HepG2 (cell line): ENCODE data around the gene TNFSF12.

Source experiments
- ARNT ChIP-seq: fragments of 450-650 bp; IDR thresholded peaks from 2 replicates; pipeline ENCODE4 v1.6.1; 2017
- CEBPG ChIP-seq: IDR thresholded peaks from 2 replicates; pipeline ENCODE4 v1.6.1; 2016
- CTCF ChIP-seq: sonication (generic); formaldehyde crosslinking; IDR thresholded peaks from 2 replicates; pipeline ENCODE4 v1.5.0; 2020; ENCODE audit warnings: mild to moderate bottlenecking, missing genetic modification reagents, moderate library complexity
- JUND ChIP-seq: sonication (generic); formaldehyde crosslinking; IDR thresholded peaks from 2 replicates; pipeline ENCODE4 v1.8.0; 2022; ENCODE audit warnings: mild to moderate bottlenecking, missing genetic modification reagents
- KDM1A ChIP-seq: IDR thresholded peaks from 2 replicates; pipeline ENCODE4 v1.6.1; 2016; ENCODE audit warnings: missing compliant biosample characterization
- MAFG ChIP-seq: sonication (generic); formaldehyde crosslinking; IDR thresholded peaks from 2 replicates; pipeline ENCODE4 v1.5.1; 2020; ENCODE audit warnings: mild to moderate bottlenecking, missing genetic modification reagents
- MAZ ChIP-seq, 2 experiments: sonication (generic) in 1 of 2; formaldehyde crosslinking in 1 of 2; IDR thresholded peaks; 2 replicates each; pipeline versions ENCODE4 v1.5.0 to v1.6.1; 2012 to 2020; ENCODE audit warnings: low read depth in 2 of 2, mild to moderate bottlenecking in 2 of 2, borderline replicate concordance in 1 of 2, improper control_type of control experiment in 1 of 2, low read length in 1 of 2, missing genetic modification reagents in 1 of 2, moderate library complexity in 1 of 2
- MNT ChIP-seq: fragments of 450-650 bp; IDR thresholded peaks from 2 replicates; pipeline ENCODE4 v1.6.1; 2016
- NFE2L2 ChIP-seq: fragments of 150-350 bp; IDR thresholded peaks from 2 replicates; pipeline ENCODE4 v1.6.1; 2014; ENCODE audit warnings: low read length
- POLR2A ChIP-seq, 2 experiments: IDR thresholded peaks; 2 replicates each; pipeline ENCODE4 v1.6.1; 2011; ENCODE audit warnings: low read depth in 2 of 2, low read length in 2 of 2, mild to moderate bottlenecking in 1 of 2, moderate library complexity in 1 of 2; ENCODE audit not compliant: insufficient read depth in 1 of 2
- THRA ChIP-seq: sonication (generic); formaldehyde crosslinking; IDR thresholded peaks from 2 replicates; pipeline ENCODE4 v1.4.0; 2020; ENCODE audit warnings: missing genetic modification reagents, borderline replicate concordance
- YEATS2 ChIP-seq: sonication (generic); formaldehyde crosslinking; IDR thresholded peaks from 2 replicates; pipeline ENCODE4 v1.4.0; 2020; ENCODE audit warnings: missing genetic modification reagents, borderline replicate concordance
- ZNF264 ChIP-seq: sonication (generic); formaldehyde crosslinking; IDR thresholded peaks from 2 replicates; pipeline ENCODE4 v1.4.0; 2020; ENCODE audit warnings: missing genetic modification reagents
- ZNF460 ChIP-seq: sonication (generic); formaldehyde crosslinking; IDR thresholded peaks from 2 replicates; pipeline ENCODE4 v1.5.1; 2020; ENCODE audit warnings: missing genetic modification reagents, mild to moderate bottlenecking, borderline replicate concordance

GRCh38 chr17:7501729-7502128, 47.1 kb upstream of the TNFSF12 start:
- no peak for TF ChIP-seq YEATS2
- TF ChIP-seq ZNF460 = no peak
- TF ChIP-seq POLR2A (IDR thresholded peaks at IDR 0.05; ENCODE audit: insufficient read depth in 1 of 2, low read depth in 2 of 2, low read length in 2 of 2) = no peak
- no peak for TF ChIP-seq NFE2L2
- no peak for TF ChIP-seq THRA (CRISPR knock-in tag)
- TF ChIP-seq MAFG = no peak
- no peak for TF ChIP-seq CTCF
- no peak for TF ChIP-seq ARNT
- TF ChIP-seq MAZ (IDR thresholded peaks at IDR 0.05; ENCODE audit: borderline replicate concordance, low read depth, low read length) = no peak
- TF ChIP-seq MAZ (CRISPR knock-in tag; IDR thresholded peaks at IDR 0.05; ENCODE audit: low read depth) = no peak
- TF ChIP-seq CEBPG (CRISPR knock-in tag) = no peak
- no peak for TF ChIP-seq KDM1A (CRISPR knock-in tag)
- TF ChIP-seq JUND (CRISPR knock-in tag) = no peak
- TF ChIP-seq ZNF264 (CRISPR knock-in tag) = no peak
- TF ChIP-seq MNT = no peak
